Stimulated activated CD4-positive, alpha-beta T cell treated with anti-CD3 and anti-CD28 coated beads, Interleukin-15, amount 100 ng/mL, for 1 hour (primary cell): ENCODE results near the gene DCHS1.

Source experiments
- DNase-seq, 2 donors: peaks; one replicate each; pipeline ENCODE4 v3.0.0-alpha.2; 2020; ENCODE audit warnings: low read depth in 1 of 2, low spot score in 1 of 2

DCHS1 gene

DNA sequence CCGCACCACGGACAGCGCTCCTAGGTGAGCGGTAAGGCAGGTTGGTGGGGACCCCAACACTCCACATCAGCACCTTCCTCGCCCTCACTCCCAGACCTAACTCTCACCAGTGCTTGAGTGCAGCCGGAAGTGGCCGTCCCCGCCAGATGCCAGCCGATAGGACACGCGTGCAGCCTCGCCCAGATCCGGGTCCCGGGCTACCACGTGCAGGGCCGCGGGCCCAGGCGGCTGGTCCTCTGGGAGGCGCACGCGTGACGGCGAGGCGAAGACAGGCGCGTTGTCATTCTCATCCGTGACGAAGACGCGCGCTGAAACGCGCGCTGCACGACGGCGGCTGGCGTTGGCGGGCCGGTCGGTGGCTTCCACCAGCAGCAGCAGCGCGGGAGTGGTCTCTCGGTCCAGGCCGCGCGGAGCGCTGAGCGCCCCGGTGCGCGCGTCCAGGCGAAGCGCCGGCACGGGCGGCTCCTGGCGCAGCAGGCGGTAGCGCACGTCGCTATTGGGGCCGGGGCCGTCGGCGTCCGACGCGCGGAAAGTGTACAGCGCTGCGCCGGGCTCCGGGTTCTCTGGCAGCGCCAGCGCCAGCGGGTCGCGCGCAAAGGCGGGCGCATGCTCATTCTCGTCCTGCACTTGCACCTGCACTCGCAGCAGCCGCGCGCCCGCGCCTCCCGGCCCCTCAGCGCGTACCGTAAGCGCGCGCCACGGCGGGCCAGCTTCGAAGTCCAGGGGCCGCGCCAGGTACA, 25.5 kb downstream of the DCHS1 start:
- no peak for DNase-seq

- DNase-seq: no peak
These were observed 26.1 kb downstream of the DCHS1 start for GRCh38 chr11:6629573-6629891.

DNA sequence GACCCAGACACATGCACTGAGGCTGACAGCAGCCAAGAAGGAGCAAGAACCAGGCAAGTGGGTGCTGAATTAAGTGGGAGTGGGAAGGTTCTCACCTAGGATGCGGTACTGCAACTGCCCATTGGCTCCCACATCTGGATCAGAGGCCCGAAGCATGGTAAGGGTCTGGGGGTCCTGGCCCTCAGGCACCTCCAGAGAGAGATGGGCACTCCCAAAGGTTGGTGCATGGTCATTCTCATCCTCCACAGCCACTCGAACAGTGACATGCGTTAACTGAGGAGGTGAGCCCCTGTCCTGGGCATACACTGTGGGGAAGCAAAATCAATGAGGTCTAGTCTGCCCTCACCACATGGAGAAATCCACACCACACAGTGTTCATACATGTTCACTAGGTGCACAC, 27.1 kb downstream of the DCHS1 start:
- DNase-seq: no peak

- DNase-seq: no peak
These were observed 27.8 kb downstream of the DCHS1 start for GRCh38 chr11:6627762-6628241.

DNA sequence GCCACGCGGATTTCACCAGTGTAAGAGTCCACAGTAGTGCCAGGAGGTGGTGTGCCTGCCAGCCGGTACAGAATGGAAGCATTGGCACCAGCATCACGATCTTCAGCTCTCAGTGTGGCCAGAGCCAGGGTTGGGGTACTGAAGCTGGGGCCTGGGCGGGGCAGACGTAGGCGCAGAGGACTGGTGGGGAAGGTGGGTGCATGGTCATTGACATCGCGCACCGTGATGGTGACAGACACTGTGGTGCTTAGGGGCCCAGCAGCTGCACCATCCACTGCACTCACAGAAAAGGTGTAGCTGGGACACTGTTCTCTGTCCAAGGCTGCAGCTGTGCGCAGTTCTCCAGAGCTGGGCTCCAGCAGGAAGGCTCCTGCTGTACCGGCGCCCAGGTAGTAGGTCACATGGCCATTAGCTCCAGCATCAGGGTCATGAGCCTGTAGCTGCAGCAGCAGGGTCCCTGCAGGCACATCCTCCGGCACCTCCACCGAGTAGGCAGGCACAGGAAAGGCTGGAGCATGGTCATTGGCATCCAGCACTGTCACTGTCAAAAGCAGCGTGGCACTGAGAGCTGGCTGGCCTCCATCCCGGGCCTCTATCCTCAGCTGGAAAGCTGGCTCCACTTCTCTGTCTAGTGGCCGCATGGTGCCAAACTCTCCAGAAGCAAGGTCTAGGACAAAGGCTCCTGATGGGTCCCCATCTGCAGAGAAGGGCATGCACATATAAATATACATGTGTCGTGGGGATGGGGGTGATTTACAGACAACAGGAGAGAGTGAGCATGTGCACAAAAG, 28.4 kb downstream of the DCHS1 start:
- no peak for DNase-seq

DNA sequence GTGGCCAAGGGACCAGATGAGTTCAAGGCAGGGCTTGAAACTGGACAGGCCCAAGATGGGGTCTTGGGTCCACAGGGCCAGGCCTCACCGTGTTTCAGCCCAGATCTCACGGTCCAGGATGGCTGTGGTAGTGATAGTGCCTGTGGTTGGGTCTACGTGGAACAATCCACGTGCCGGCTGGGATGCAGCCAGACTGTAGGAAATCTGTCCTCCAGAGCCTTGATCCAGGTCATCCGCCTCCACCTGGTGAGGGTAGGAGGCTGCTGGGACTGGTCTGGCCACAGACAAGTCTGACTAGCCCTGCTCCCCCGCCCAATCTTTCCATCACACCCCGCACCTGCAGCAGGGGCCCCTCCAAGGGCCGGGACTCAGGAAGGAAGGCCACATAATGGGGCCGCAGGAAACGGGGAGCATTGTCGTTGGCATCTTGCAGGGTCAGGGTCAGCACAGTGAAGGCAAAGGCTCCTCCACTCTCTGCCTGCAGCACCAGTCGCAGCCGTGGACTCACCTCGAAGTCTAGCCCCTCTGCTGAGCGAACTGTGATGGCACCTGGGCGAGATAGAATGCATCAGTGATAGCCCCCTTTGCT, 29.7 kb downstream of the DCHS1 start:
- DNase-seq: no peak

DNA sequence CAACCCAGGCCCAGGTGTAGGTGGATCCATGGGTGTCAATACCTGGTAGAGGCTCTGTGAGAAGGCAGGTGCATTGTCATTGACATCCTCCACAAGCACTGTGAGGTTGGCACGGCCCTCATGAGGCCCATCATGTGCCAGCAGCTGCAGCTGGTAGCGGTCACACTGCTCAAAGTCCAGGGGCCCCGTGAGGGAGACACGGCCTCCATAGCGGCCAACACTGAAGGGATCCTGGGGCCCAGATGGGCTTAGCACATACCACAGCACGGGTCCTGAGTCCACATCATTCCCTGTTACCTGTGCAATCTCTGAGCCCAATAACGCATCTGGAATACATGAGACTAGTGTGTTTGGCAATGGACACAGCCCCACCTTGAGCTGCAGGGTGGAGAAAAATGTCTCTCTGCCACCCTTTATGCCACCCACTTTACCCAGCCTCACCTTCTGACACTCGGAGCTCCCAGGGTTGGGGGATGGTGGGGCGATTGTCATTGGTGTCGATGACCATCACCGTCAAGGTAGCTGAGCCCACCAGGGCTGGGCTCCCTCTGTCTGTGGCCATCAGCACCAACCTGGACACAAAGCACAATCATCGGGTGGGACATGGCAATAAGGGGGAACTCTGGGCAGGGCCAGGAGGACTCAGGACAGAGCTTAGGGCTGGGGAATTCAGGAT, 30.3 kb downstream of the DCHS1 start:
- no peak for DNase-seq

- DNase-seq: no peak
These were observed 31.9 kb downstream of the DCHS1 start for GRCh38 chr11:6623391-6624363.

- no peak for DNase-seq
These were observed 33.1 kb downstream of the DCHS1 start for GRCh38 chr11:6622261-6623171.

- DNase-seq: no peak
These were observed 33.8 kb downstream of the DCHS1 start for GRCh38 chr11:6621711-6622211.

DNA sequence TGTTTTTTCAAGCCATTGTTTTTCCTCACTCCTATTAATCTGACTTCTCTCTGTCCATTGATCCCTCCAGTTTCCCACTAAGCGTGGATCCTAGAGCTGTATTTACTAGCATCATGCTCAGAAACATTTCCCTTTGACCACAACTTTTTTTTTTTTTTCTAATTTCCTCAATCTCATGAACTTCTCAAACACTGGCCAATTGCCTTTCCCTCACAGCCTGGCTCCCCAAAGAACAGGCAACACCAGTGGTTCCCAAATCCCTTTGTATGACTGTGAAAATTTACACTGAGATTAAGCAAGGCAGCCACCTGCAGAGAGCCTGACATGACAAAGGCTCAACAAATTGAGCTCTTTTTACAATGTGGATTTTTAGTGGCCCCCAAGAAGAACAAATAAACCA, 35.0 kb downstream of the DCHS1 start:
- no peak for DNase-seq

DNA sequence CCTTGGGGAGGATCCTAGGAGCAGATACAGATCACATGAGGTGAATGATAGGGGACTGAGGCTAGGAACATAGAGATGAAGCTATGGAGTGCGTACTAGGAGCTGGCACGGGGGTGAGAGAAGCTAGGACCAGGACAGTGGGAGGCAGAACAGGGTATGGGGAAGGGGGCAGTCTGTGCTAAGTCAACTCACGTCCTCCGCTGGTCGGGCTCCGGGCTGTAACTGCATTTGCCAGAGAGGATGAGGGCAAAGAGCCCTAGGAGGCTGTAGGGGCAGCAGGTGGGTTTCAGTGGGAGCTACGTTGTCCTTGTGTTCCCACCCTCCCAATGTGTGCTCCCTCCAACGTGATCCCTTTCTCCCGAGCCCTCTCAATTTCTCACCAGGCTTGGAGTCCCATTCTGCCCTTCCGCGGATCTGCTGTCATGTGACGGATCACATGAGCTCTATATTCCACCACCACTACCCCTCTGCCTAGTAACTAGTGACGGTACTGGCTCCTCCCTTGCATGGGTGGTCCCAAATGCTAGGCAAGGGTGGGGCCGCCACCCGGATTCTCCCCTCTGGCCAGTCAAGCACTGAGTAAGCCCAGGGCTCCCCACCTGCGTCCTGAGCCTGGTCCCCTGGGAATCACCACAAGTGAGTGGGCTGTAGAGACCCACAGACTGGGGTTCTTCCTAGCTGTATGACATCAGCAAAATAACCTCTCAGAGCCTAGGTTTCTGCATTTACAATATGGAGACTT, 36.4 kb downstream of the DCHS1 start, which contains the start of gene TPP1:
TPP1 (minus strand) TSS at position 419 of the 742 bp plus-strand sequence; CDS start at position 397, 22 bp downstream.
- DNase-seq: peak; percentile 71 to 80

DNA sequence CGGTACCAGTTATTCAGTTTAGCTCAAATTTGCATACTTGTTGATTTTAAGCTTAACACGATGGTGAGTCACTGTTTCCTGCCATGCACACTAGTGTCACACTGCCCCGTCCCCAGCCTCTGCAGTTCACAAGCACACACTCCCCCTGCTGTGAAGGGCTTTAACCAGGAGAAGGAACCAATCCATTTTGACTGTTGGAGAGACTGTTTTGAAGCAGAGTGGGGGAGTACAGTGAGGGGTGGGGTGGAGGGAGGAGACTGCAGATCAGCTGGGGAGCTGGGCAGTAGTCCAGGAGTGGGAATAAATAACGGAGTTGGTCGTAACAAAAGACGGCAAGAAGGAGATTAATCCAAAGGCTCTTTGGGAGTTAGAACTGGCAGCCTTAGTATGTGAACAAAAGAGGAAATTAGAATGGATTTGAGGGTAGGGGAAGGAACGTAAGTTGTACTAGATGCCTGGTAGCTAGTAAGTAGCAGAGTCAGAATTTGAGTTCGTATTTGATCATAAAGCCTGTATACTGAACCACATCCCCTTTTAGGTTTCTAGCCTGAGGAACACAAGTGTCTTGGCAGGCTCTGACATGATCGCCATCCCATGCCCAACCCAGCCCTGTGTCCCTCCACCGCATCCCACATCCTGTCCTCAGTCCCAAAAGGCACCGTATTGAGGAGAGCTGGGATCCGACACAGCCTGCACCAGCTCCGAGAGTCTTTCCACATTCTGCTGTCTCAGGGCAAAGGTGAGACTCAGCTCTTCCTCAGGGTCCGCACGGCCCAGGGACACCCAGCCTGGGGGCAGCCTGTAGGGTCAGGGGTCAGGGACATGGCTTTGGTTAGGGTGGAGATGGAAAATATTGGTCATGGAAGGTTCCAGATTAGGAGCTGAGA, 37.2 kb downstream of the DCHS1 start:
- peak in 1 of 2 donors; percentile 49 for DNase-seq

DNA sequence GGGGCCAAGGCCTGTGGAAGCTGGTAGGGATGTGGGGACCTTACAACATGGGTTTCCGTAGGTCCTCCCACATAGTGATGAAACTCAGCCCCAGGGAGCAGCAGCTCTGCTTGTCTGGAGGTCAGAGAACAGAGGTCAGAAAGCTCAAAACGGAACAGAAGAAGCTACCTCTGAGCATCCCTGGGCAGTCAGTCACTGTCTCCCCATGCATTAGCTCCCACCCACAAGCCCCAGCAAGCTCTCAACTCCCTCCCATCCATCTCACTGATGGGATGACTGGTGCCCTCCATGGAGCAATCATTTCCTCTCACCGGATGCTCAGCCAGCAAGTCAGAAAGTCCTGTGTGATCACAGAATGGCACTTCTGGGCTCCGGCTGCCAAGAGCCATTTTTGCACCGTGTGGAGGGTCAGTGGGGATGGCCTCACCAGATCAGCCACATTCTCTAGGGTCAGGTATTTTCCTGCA, 38.3 kb downstream of the DCHS1 start:
- no peak for DNase-seq

DNA sequence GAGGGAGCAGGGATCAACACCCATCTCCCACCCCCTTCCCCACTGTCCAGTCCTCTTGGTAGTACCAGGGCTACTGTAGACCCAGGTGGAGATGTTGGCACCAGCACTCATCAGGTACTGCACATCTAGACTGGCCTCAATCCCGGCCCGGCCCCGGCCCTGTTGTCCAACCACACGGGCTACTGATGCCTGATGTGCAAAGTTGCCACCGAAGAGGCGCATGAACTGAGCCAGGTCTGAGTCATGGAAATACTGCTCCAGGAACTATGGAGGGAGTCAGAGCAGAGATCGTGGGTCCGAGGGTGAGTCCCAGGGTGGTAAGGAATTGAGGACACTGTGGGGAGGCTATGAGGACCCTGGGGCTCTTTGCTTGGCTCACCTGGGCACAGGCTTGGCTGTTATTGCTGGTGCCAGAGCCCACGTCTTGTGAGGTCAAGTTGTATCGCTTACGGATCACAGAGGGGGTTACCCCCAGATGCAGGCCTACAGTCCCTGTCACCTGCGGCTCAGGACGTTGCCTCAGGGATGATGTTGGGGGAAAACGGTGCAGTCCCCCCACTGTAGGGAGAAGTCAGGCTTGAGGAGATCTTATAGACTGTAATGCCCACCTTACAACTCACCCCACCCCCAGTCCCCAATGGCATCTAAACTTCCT, 38.9 kb downstream of the DCHS1 start:
- no peak for DNase-seq

- DNase-seq: no peak
These were observed 39.6 kb downstream of the DCHS1 start for GRCh38 chr11:6615882-6616585.
